IPS-NIHi11 (cell line): Measurements from ENCODE around the gene PIAS1.
A peak's percentile ranks its signal among the peaks of the same experiment; 100 is the strongest.
"Not testable (repeated sequence)": the region's sequence is repeated elsewhere in the genome, so short reads cannot be mapped to it uniquely, and the experiment has no call there.

Source experiments
- DNase-seq: peaks from one replicate; pipeline ENCODE4 v3.0.0; 2012; ENCODE audit warnings: mixed read lengths, low spot score

Gene PIAS1

DNA sequence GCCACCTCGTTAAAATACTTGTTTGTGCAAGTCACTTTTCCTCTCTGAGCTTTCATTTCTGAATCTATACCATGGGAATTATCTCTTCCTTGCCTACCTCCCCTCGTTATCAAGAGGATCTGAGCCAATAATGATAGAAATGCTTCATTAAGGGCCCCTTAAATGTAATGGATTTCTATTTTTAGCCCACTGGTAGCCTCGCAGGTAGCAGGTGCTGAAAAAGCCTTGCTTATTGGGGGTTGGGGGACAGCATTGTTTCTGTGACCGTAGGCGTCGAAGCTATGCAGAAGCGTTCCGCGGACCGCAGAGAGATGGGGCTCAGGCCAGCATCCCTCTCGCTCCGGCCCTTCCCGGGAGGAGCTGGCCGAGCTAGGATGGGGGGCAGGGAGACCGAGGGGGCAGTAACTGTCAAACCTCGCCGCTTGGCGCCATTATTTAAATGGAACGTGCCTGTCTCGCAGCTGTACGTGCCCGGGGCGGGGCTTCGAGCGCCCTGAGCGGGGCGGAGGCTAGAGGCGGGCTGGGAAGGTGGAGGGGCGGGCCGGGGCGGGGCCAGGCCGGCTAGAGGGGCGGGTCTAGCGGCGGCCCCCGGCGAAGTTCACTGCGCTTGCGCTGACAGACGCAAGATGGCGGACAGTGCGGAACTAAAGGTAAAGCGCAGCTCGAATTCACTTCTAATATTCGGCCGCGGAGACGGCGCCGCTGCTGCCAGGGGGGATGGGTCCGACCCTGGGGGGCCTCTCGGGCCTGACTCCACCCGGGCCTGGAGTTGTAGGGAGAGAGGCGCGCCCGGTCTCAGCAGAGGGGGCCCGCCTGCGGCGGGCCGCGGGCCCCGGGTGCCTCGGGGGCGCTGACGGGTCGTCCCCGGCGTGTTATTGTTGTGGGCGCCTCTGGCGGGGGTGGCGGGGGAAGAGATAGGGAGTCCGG, at the start of gene PIAS1:
Gene PIAS1, plus strand, starts transcription at position 615 of the 927 bp plus-strand sequence. Its CDS starts 12 bp downstream, at position 627.
- DNase-seq: peak; percentile 96

GRCh38 chr15:68007642-68008041, 46.5 kb upstream of the PIAS1 start:
- DNase-seq: not testable (repeated sequence)

GRCh38 chr15:68010361-68011153, 43.6 kb upstream of the PIAS1 start:
- peak; percentile 78 for DNase-seq

- no peak for DNase-seq
Observed at GRCh38 chr15:68012911-68013310, 41.2 kb upstream of the PIAS1 start.

DNA sequence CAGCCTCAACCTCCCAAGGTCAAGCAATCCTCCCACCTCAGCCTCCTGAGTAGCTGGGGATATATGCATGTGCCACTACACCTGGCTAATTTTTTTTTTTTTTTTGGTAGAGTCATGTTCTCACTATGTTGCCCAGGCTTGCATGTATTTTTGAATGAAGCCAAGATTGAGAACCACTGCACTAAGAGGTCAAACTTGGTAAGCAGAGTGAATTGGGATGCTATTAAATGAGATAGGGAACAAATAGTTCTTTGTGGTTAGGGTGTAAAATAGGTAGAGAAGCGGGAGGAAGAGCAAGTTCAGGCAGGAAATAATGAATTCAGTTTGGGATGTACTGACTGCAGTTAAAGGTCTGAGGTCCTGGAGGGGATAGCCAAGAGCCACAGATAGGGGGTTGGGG, 39.9 kb upstream of the PIAS1 start:
- no peak for DNase-seq

- DNase-seq: no peak
Observed at GRCh38 chr15:68015244-68015643, 38.9 kb upstream of the PIAS1 start.

GRCh38 chr15:68017201-68017600, 36.9 kb upstream of the PIAS1 start:
- no peak for DNase-seq

- no peak for DNase-seq
Observed at GRCh38 chr15:68018797-68019444, 35.2 kb upstream of the PIAS1 start.

GRCh38 chr15:68019814-68020525, 34.1 kb upstream of the PIAS1 start:
- no peak for DNase-seq

- no peak for DNase-seq
Observed at GRCh38 chr15:68020685-68021084, 33.4 kb upstream of the PIAS1 start.

- no peak for DNase-seq
Observed at GRCh38 chr15:68022061-68022460, 32.1 kb upstream of the PIAS1 start.

GRCh38 chr15:68023307-68024101, 30.6 kb upstream of the PIAS1 start:
- DNase-seq: no peak

DNA sequence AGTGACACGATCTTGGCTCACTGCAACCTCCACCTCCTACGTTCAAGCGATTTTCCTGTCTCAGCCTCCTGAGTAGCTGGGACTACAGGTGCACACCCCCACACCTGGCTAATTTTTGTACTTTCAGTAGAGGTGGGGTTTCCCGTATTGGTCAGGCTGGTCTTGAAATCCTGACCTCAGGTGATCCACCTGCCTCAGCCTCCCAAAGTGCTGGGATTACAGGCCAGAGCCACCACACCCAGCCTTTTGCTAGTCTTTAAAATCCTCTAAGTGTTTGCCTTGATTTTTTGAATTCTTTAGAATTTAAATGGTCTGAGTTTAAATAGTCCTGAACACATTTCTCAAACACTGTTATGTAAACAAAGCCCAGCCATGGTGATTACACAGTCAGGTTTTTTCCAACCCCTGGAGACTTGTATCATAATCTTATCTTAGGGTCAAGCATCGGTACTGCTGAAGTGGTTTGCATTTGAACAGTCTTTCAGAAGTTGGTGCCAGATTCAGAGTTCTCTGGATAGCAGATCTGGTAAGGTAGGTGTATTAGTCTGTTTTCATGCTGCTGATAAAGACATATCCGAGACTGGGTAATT, 28.2 kb upstream of the PIAS1 start:
- DNase-seq: no peak

DNA sequence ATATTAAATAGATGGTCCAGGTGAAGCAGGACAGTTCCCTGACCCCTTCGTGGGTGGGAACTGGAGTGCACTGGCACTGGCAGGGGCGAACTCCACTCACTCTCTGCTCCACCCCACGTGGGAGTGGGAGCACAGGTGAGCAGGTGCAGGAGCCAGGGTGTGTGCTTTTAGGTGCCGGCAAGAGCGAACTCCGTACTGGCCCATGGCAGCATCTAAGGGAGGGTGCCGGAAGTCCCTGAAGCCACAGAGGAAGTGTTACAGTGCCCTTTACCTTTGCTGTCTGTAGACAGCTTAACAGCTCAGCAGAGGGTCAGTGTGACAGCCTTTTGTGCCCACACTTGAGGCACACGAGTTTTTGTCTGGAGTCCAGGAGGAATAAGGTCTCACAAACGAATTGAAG, 26.7 kb upstream of the PIAS1 start:
- no peak for DNase-seq

DNA sequence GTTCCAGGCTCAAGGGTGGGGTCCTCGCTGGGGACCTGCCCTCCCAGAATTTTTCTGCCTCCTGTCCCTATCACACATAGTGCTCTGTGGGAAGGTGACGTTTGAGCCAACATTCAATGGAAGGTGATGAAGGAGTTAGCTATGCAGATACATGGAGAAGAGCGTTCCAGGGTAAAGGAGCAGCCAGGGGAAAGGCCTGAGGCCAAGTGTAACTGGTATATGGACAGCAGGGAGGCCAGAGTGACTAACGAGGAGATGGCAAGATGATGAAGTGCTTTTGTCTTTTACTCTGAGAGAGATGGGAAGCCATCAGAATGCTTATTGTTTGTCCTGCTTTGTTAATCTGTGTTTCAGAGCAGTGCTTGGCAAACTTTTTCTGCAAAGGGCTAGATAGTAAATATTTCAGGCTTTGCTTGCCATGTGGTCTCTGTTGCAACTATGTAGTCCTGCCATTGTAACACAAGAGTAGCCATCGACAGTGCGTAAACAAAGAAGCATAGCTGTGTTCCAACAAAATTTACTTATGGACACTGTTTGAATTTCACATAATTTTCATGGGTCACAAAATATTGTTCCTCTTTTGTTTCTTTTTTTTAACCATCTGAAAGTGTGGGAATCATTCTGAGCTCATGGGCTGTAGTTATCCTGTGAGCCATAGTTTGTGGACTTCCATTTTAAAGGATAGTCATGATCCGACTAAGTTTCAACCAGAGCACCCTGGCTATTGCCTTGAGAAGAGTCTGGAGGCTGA, 25.8 kb upstream of the PIAS1 start:
- DNase-seq: no peak

DNA sequence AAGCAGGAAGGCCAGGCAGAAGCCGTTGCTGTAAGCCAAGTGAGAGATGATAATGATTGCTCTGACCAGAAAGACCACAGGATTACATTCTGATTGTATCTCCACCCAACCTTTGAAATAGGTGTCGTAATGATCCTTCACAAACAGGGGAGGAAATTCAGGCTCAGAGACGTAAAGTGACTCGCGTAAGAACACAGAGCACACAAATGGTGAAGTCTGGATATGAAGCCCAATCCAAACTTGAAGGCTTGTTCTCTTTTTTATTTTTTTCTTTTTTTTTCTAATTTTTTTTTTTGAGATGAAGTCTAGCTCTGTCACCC, 25.3 kb upstream of the PIAS1 start:
- no peak for DNase-seq

- no peak for DNase-seq
Observed at GRCh38 chr15:68029959-68030358, 24.2 kb upstream of the PIAS1 start.

GRCh38 chr15:68031404-68031803, 22.7 kb upstream of the PIAS1 start:
- DNase-seq: no peak

- no peak for DNase-seq
Observed at GRCh38 chr15:68032672-68033071, 21.4 kb upstream of the PIAS1 start.

DNA sequence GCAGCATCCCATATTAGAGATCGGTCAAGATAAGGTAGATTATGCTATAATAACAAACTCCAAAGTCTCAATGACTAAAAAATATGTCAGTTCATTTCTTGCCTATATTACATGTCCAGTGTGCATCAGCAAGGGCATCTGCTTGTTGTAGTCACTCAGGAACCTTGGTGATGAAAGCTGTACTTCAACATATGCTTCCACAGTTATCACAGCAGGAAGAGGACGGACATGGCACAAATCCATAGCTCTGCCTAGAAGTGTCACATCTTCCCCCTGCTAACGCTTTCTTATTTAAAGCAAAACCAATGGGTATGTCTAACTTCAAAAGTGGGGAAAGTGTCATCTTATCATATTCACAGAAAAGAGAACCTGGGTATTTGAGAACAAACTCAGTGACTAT, 20.0 kb upstream of the PIAS1 start:
- DNase-seq: no peak
